Breast epithelium (tissue), 4 donors: ENCODE measurements around the gene SV2C. TPM values are rescaled to one million over a fixed set of nuclear protein-coding genes. Genes with fewer than 3 reads are reported as not detected.

Source experiments
- DNase-seq, 2 donors: peaks; one replicate each; pipeline ENCODE4 v3.0.0-alpha.2; 2019; ENCODE audit warnings: low spot score in 2 of 2
- H3K27ac ChIP-seq, 2 donors: fragments of 200-600 bp; sonication (generic) in 1 of 2; one replicate each; pipeline ENCODE4 v1.5.1; 2016 to 2019; ENCODE audit warnings: mild to moderate bottlenecking in 1 of 2
- H3K27me3 ChIP-seq, 2 donors: fragments of 200-600 bp; sonication (generic) in 1 of 2; one replicate each; pipeline versions ENCODE4 v1.5.1 to v1.6.0; 2017 to 2019; ENCODE audit warnings: control low read depth in 1 of 2, mild to moderate bottlenecking in 1 of 2
- H3K36me3 ChIP-seq: fragments of 200-600 bp; one replicate; pipeline ENCODE4 v1.5.1; 2019
- H3K4me1 ChIP-seq, 2 donors: fragments of 200-600 bp; sonication (generic); one replicate each; pipeline ENCODE4 v1.5.1; 2016 to 2019; ENCODE audit warnings: control low read depth in 1 of 2
- H3K4me3 ChIP-seq, 3 donors: fragments of 200-600 bp; sonication (generic); 1 replicate in 2 of 3; 2 replicates in 1 of 3; pipeline ENCODE4 v1.5.1; 2016 to 2019; ENCODE audit warnings: mild to moderate bottlenecking in 3 of 3, moderate library complexity in 2 of 3
- H3K9me3 ChIP-seq, 2 donors: fragments of 200-600 bp; sonication (generic) in 1 of 2; one replicate each; pipeline ENCODE4 v1.5.1; 2016 to 2019; ENCODE audit warnings: control low read depth in 1 of 2
- CTCF ChIP-seq, 3 donors: fragments of 450-650 bp; IDR thresholded peaks; one replicate each; pipeline ENCODE4 v1.5.1; 2016 to 2017; ENCODE audit warnings: antibody characterized with exemption in 3 of 3, mild to moderate bottlenecking in 3 of 3, moderate library complexity in 3 of 3
- POLR2A ChIP-seq: fragments of 450-650 bp; IDR thresholded peaks from one replicate; pipeline ENCODE4 v1.6.1; 2016; ENCODE audit warnings: antibody characterized with exemption, mild to moderate bottlenecking, moderate library complexity
- POLR2AphosphoS5 ChIP-seq, 3 donors: sonication (generic); formaldehyde crosslinking; IDR thresholded peaks; one replicate each; pipeline ENCODE4 v1.6.1; 2017; ENCODE audit warnings: antibody characterized with exemption in 3 of 3
- intact Hi-C: fragments of 100-400 bp; cut with DNase I; formaldehyde crosslinking; loops from one replicate; pipeline ENCODE4 v1.15.1; 2023; ENCODE audit warnings: low total_unique reads
- total RNA-seq, 3 donors: library from RNA; depleted of rRNA; stranded (reverse); fragments of >200 nt; gene quantifications; one replicate each; pipeline ENCODE4 v1.1.0, GENCODE V29; 2016

SV2C gene
- total RNA-seq, 3 donors from 2014 or later, result 0.32 to 1.3 (median 0.59) TPM

DNA sequence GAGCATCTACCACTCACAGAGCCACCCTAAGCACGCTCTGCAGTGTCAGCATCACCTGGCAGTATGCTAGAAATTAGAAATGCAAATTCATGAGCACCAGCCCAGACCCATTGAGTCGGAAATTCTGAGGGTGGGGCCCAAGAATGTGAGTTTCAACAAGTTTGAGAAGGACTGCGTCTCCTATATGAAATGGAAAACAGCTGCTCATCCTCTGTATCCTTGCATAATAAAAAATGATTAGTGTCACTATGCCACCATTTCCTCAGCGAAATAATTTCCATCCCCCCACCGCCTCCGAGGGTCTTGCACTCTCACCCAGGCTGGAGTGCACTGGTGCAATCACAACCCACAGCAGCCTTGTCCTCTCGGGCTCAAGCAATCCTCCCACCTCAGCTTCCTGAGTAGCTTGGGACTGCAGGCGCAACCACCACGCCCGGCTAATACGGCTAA, 318.6 kb downstream of the SV2C start:
- intact Hi-C loops, result no loop called here

DNA sequence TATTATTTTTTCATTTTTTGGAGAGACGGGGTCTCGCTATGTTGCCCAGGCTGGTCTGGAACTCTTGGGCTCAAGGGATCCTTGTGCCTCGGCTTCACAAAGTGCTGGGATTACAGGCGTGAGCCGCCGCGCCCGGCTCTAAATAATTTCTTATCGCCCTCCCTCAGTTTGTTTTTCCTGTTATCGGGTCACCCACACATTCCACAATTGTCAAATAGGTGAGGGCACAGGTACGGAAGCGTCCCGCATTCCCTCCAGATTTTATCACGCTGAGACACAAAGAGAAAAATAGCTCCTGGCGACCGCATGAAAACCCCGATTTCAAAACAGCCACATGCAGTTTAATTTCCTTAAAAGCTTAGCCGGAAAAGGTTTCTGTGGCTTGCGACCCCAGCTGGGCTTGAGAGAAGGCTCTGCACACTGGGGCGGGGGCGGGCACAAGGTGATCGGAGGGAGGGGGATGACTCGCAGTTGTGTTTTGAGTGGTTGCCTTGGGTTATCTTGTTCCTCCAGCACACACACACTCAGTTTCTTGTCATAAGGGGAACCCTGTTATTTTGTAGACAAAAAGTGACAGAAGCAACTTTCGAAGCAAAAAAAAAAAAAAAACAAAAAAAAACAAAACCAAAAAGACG, 319.2 kb downstream of the SV2C start:
- Histone ChIP-seq H3K27me3 (no peaks in the 10 kb centered on the region), H3K4me1 (no peaks in the 10 kb centered on the region), H3K4me3 (peak overlapping the region; percentile 66 to 84 (median 74)), H3K27ac (peak overlapping the region; percentile 76 to 84), H3K36me3 (no peaks in the 10 kb centered on the region), H3K9me3 (no peaks in the 10 kb centered on the region)
- intact Hi-C loops, result no loop called here
- peak in 1 of 2 donors; percentile 34 for DNase-seq
- TF ChIP-seq POLR2A (no peak), POLR2AphosphoS5 (IDR thresholded peaks at IDR 0.05) (no peak), CTCF (IDR thresholded peaks at IDR 0.05) (no peak)

More for the DNA sequence above, 318.6 kb downstream of the SV2C start:
- TF ChIP-seq POLR2AphosphoS5 (IDR thresholded peaks at IDR 0.05) (no peak), CTCF (IDR thresholded peaks at IDR 0.05) (no peak), POLR2A (no peak)
- no peaks in the 10 kb centered on the region for H3K27me3 ChIP-seq
- no peaks in the 10 kb centered on the region for H3K4me1 ChIP-seq
- H3K4me3 ChIP-seq, result peak overlapping the region; percentile 66 to 84 (median 74)
- peak overlapping the region; percentile 76 to 84 for H3K27ac ChIP-seq
- no peaks in the 10 kb centered on the region for H3K36me3 ChIP-seq
- no peaks in the 10 kb centered on the region for H3K9me3 ChIP-seq
- DNase-seq, result no peak

DNA sequence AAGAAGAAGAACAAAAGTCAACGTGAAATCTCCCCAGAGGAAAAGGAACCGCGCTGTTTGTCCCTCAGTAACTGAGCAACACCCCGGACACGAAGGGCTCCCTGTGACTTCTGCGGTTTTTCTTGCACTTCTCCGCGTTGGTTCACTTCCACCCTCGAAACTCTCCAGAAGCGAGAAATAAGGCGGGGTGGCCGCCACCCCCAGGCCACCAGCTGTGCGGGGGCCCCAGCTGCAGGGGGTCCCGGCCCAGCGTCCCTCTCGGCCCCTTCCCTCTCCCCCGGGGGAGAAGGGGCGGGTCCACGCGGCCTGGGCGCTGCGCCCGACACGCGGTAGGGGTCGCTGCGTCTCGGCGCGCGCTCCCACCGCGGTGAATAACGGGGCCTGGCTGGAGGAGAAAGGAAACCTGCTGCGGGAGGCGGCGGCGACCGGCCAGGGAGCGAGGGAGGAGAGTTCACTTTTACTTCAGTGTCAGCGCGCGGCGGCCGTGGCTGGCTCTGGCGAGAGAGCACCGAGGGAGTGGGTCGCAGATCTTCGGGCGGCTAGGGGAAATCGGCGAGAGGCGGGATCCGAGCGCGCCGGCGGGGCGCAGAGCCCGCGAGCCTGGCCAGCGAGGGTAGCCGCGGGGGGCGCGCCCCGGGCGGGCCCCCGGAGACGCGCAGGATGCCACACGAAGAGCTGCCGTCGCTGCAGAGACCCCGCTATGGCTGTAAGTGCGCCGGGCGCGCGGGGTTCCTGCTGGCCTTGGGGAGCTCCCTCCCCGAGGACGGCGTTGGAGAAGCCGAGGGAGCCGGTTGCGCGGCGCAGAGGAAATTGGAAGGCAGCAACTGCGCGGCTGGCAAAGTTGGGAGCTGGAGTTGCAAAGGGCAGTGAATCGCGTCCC, 319.9 kb downstream of the SV2C start, which contains the start of gene IQGAP2:
Gene IQGAP2 (plus strand): TSS at position 400 of the 880 bp plus-strand sequence. CDS start 261 bp downstream, at position 661.
- no peaks in the 10 kb centered on the region for H3K27me3 ChIP-seq
- peak; percentile 56 to 71 for DNase-seq
- no peaks in the 10 kb centered on the region for H3K9me3 ChIP-seq
- TF ChIP-seq POLR2AphosphoS5 (IDR thresholded peaks at IDR 0.05) (peak in 2 of 3 donors; percentile 37 to 43), CTCF (IDR thresholded peaks at IDR 0.05) (peak; percentile 44 to 67 (median 66)), POLR2A (no peak)
- intact Hi-C loops, result no loop called here
- H3K4me3 ChIP-seq, result peak within 1 kb of the TSS; percentile 66 to 84 (median 74)
- no peaks in the 10 kb centered on the region for H3K4me1 ChIP-seq
- H3K36me3 ChIP-seq, result no peaks in the 10 kb centered on the region
- H3K27ac ChIP-seq, result peak within 1 kb of the TSS; percentile 84 to 85
